ENCODE measurements around the gene NPW. TPM values are rescaled to one million over a fixed set of nuclear protein-coding genes. Genes with fewer than 3 reads are reported as not detected.

Gene NPW
- total and polyA plus RNA-seq, 9 of the 15 experiments (the other 6 are each of a cell fraction or from before 2014, with no cell fraction given), result 0.14 to 4.0 (median 2.6) TPM; not detected in 4

- TF ChIP-seq ZKSCAN8 (CRISPR knock-in tag; IDR thresholded peaks at IDR 0.05), result peak; percentile 89
- TF ChIP-seq LARP7 (IDR thresholded peaks at IDR 0.05), result no peak
- peak; percentile 95 to 99 for TF ChIP-seq SIN3A (IDR thresholded peaks at IDR 0.05; ENCODE audit: borderline replicate concordance in 2 of 2, control insufficient read depth in 1 of 2, low read depth in 2 of 2, low read length in 2 of 2)
- peak; percentile 97 for TF ChIP-seq RB1 (IDR thresholded peaks at IDR 0.05; ENCODE audit: low read depth)
- no peak for TF ChIP-seq MYBL2 (IDR thresholded peaks at IDR 0.05; ENCODE audit: low read depth)
- TF ChIP-seq MYBL2 (CRISPR knock-in tag; IDR thresholded peaks at IDR 0.05; ENCODE audit: borderline replicate concordance), result no peak
- peak; percentile 93 for TF ChIP-seq POLR2G (IDR thresholded peaks at IDR 0.05; ENCODE audit: low read depth, low read length)
- no peak for TF ChIP-seq CBX8 (IDR thresholded peaks at IDR 0.05; ENCODE audit: borderline replicate concordance, extremely low read depth, low read depth, low read length, poor library complexity, severe bottlenecking)
- peak; percentile 97 for TF ChIP-seq MYC (IDR thresholded peaks at IDR 0.05; ENCODE audit: low read depth, low read length)
- TF ChIP-seq MYC (CRISPR knock-in tag; IDR thresholded peaks at IDR 0.05; ENCODE audit: borderline replicate concordance, low read depth), result 0 out of 2 replicates have a peak, but pooled peaks have one; percentile 48
- TF ChIP-seq ZNF583 (CRISPR knock-in tag; IDR thresholded peaks at IDR 0.05), result peak; percentile 41; the same call in 1 of the 2 replicates
- TF ChIP-seq HBP1 (CRISPR knock-in tag; IDR thresholded peaks at IDR 0.05), result peak; percentile 72; the same call in 1 of the 2 replicates
- no peak for TF ChIP-seq HNRNPUL1 (IDR thresholded peaks at IDR 0.05; ENCODE audit: low read length)
- no peak for TF ChIP-seq ZNF551 (CRISPR knock-in tag; IDR thresholded peaks at IDR 0.05)
- no peak for TF ChIP-seq HNRNPH1 (optimal IDR thresholded peaks at IDR 0.05; ENCODE audit: low read depth, low read length)
- no peak; the same call in 1 of the 2 replicates for TF ChIP-seq REST (IDR thresholded peaks at IDR 0.05; ENCODE audit: borderline replicate concordance)
- peak; percentile 64; the same call in 1 of the 2 replicates for TF ChIP-seq REST (CRISPR knock-in tag; IDR thresholded peaks at IDR 0.05; ENCODE audit: low read depth)
- TF ChIP-seq E2F3 (CRISPR knock-in tag; IDR thresholded peaks at IDR 0.05), result 0 out of 2 replicates have a peak, but pooled peaks have one; percentile 48
- peak; percentile 83 for TF ChIP-seq L3MBTL2 (IDR thresholded peaks at IDR 0.05)
Measured at GRCh38 chr16:1971796-1972489, 47.6 kb upstream of the NPW start, which contains the start of gene TBL3 (continued).

All from K562 (cell line).